Smooth muscle cell of the pulmonary artery (primary cell): ENCODE measurements around the gene PRSS23. TPM values are rescaled to one million over a fixed set of nuclear protein-coding genes. Genes with fewer than 3 reads are reported as not detected.

Experiments
- total RNA-seq: library from RNA; depleted of rRNA; stranded (reverse); fragments of >200 nt; gene quantifications from 2 replicates; pipeline ENCODE4 v1.2.3, GENCODE V29; 2014

The PRSS23 gene
- total RNA-seq: 629 and 657 TPM in 2 replicates

GRCh38 chr11:86800076-86800959 lies at the start of gene PRSS23:
Gene PRSS23 (plus strand): TSS chr11:86800542. CDS start chr11:86807644, 7,102 bp downstream.

Other genes starting within 250 kb of the PRSS23 start
- gene ME3, start 127.9 kb upstream of the PRSS23 start, total RNA-seq: 38.1 and 40.7 TPM in 2 replicates
- gene FZD4, start 154.9 kb downstream of the PRSS23 start, total RNA-seq: 29.6 and 47.0 TPM in 2 replicates
- 19.8 and 25.3 TPM in 2 replicates for gene TMEM135, start 237.4 kb downstream of the PRSS23 start, total RNA-seq